Stromal cell of bone marrow (primary cell): ENCODE measurements around the gene ME3.
"Not testable (repeated sequence)": the region's sequence is repeated elsewhere in the genome, so short reads cannot be mapped to it uniquely, and the experiment has no call there.

Experiments used
- DNase-seq: peaks from one replicate; pipeline ENCODE4 v3.0.0-alpha.2; 2012; ENCODE audit warnings: low read depth

Gene ME3

DNA sequence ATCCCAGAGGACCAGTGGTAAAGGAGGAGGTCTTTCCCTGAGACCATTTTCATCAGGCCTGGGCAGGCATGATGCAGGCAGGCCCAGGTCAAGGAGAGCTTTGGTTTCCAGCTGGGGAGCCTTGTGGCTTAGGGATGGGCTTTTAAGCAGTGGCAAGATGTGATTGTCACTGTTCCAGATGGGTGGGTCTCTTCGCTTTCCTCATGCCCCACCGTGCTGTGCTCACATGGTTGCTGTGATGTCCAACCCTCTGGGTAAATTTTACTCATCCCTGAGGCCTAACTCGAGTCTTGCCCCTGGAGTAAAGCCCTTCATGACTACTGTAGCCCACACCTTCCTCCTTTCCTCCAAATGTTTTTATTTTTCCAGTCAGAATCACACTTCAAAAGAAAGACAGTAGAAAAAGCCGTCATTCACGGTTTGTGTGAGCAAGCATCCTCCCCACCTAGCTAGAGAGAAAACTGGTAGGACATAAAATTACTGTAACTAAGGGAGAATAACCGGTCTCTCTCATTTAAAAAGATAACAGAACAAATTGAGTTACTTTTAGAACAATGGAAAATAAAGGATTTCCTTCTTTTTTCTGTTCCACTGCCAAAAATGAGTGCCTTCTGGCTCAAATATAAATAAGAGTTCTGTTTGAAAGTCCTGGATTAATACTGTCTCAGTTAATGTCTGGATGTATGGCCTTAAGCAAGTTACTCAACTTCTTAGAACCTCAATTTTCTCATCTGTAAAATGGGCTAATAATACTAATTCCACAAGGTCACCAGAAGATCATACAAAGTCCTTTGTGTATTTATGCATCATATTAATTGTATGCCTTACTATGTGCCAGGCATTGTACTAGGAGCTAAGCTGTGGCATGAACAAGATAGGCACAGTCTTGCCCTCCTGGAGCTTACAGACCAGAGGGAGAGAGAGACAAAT is 84.9 kb downstream of the ME3 start:
- no peak for DNase-seq

- DNase-seq = no peak
Observed at GRCh38 chr11:86586307-86586706, 86.1 kb downstream of the ME3 start.

GRCh38 chr11:86582898-86583297 is 89.5 kb downstream of the ME3 start:
- no peak for DNase-seq

GRCh38 chr11:86580535-86580934 is 91.9 kb downstream of the ME3 start:
- DNase-seq = no peak

GRCh38 chr11:86579406-86579731 is 93.0 kb downstream of the ME3 start:
- DNase-seq = no peak

GRCh38 chr11:86578727-86579405 is 93.5 kb downstream of the ME3 start:
- DNase-seq = no peak

DNA sequence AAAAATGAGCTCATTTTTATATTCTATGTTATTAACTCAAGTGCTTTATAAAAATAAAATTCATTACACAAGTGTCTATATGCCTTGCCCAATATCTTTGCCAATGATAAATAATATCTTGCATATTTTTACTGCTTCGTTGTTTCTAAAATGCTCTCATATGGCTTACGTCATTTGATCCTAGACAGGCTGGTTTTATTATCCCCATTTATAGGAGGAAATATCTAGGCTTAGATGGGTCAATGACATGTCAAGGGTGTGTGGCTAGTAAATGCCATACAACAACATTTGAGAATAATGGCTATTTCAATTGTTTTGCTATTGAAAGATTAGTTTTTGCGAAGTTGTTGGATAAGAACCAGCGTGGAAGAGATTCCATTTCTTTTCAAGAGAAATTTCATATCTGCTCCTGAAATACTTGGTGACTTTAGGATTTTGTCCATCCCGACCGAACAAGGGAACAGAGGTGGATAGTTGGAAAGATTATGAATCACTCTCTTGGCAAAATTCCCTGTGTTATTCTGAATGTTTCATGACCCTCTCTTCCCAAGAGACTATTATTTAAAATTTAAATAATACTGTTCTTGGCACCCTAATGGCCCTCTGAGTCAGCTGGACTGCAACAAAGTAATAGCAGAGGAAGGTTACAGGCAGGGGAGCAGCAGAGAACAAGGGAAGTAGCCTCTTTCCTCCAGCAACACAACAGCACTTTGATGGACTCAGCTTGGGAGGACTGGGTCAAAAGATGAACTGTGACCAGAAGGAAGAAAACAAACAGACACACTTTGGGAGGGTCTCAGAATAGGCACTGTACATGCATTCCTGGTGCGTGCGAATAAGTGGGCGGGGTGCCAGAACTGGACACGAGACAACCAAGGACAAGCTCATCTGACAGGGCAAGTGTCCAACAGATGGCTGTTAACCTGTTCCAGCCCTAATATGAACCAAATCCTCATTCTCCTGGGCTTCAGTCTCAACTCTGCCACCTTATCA is 94.5 kb downstream of the ME3 start:
- DNase-seq = peak; percentile 92

GRCh38 chr11:86576946-86577624 is 95.3 kb downstream of the ME3 start:
- no peak for DNase-seq

DNA sequence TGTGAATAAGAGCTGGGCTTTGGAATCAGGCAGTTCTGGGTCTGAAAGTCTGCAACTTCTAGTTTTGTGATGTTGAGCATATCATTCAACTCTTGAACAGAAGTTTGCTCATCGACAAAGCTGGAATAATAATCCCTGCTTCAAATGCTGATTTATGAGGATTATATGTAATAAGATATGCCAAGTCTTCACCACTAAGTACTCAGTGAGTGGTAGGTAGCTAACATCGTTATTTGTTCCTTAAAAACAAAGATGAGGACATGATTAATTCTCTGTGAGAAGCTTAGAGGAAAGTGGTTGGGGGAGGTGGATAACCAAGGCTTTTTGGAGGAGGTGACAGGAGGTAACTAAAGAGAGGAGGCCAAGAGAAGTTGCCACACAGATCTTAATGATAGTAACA is 96.5 kb downstream of the ME3 start:
- DNase-seq = no peak

DNA sequence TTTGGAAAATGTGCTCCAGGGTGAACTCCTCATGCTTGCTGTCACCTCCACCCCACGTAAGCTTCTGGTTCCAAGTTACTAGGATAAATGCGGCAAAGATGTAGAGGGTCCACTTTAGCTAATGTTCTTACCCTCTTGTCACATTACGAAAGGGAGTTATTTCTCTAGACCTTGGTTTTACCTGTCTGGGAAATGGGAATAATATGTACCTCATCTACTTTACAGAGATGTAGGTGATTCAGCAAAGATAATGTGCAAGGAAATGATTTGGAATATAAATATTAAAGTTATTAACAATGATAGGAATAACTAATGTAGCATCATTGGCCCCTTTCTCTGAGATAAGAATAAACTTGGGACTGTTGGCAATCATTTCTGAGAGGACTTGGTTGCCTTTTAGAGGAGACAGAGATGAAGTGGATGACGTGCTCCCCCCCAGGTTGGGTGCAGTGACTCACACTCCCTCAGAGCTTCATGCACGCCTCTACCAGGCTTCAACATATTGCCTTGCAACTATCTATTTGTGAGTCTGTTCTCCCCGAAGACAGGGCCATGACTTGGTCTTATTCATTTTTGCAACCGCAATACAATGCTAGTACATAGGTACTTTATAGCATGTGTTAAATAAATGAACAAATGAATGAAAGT is 97.1 kb downstream of the ME3 start:
- DNase-seq = no peak

- no peak for DNase-seq
Observed at GRCh38 chr11:86574493-86575207, 97.8 kb downstream of the ME3 start.

- no peak for DNase-seq
Observed at GRCh38 chr11:86571273-86571948, 101.0 kb downstream of the ME3 start.

GRCh38 chr11:86570451-86570850 is 102.0 kb downstream of the ME3 start:
- DNase-seq = no peak

GRCh38 chr11:86570020-86570419 is 102.4 kb downstream of the ME3 start:
- no peak for DNase-seq

- DNase-seq = no peak
Observed at GRCh38 chr11:86569109-86569508, 103.3 kb downstream of the ME3 start.

DNA sequence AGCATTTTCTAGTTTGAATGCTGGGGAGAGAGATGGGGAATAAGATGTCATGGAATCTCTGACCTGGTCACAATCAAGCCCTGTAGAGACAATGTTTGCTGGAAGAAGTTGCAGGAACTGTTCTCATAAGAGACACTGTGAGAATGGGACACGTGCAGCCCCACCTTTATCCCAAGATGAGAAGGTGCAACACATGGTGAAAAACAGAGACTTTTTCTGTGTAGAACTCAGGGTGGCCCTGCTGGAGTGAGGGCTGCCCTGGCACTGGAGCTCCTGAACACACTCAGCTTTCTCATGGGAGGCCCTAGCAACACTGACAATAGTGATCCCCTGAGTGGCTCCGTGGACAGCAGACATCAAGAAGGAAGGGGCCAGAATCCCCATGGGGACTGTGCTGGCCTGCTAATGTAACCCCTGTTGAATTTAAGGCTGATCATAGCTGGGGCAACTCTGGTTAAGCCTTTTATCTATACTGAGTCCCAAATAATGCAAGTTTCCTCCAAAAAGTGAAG is 106.6 kb downstream of the ME3 start:
- no peak for DNase-seq

- DNase-seq = no peak
Observed at GRCh38 chr11:86565388-86565787, 107.0 kb downstream of the ME3 start.

GRCh38 chr11:86562842-86563241 is 109.6 kb downstream of the ME3 start:
- not testable (repeated sequence) for DNase-seq

GRCh38 chr11:86559311-86559945 is 113.0 kb downstream of the ME3 start:
- peak; percentile 76 for DNase-seq
